ENCODE results near the gene FUCA2. TPM values are rescaled to one million over a fixed set of nuclear protein-coding genes. Genes with fewer than 3 reads are reported as not detected.

The FUCA2 gene
- total RNA-seq, 1 experiment from 2014 or later: 48.5 TPM

GRCh38 chr6:143505537-143505936 is 6.0 kb downstream of the FUCA2 start:
- ChIA-PET POLR2A (no interaction called here), CTCF (interaction anchor here (0.7 kb wide), 1 partner anchor 13 kb away, joined by 4 read pairs; no protein-coding TSS in a partner anchor)
- DNase-seq (ENCODE audit: low spot score): no peak
- Mint-ChIP-seq H3K4me1 (no peaks in the 10 kb centered on the region; the same call in 1 of the 2 replicates), H3K36me3 (peaks cover 27% of the 10 kb centered on the region), H3K27me3 (ENCODE audit: low read depth) (no peaks in the 10 kb centered on the region), H3K4me3 (no peak overlapping the region), H3K9me3 (no peaks in the 10 kb centered on the region), H3K27ac (no peak overlapping the region)
- no peak for TF ChIP-seq PRRX2 (CRISPR knock-in tag; IDR thresholded peaks at IDR 0.05)
- no peak for TF ChIP-seq FOXP1 (CRISPR knock-in tag; IDR thresholded peaks at IDR 0.05; ENCODE audit: borderline replicate concordance)
- no peak for TF ChIP-seq GABPB1 (CRISPR knock-in tag; IDR thresholded peaks at IDR 0.05)
- no peak for TF ChIP-seq CREM (CRISPR knock-in tag; IDR thresholded peaks at IDR 0.05)
- ATAC-seq: no peak

GRCh38 chr6:143505111-143505510 is 6.4 kb downstream of the FUCA2 start:
- ChIA-PET POLR2A (no interaction called here), CTCF (no interaction called here)
- no peak overlapping the region for H3K4me3 Mint-ChIP-seq
- H3K27me3 Mint-ChIP-seq (ENCODE audit: low read depth): no peaks in the 10 kb centered on the region
- H3K9me3 Mint-ChIP-seq: no peaks in the 10 kb centered on the region
- DNase-seq (ENCODE audit: low spot score) (no peak), ATAC-seq (no peak)
- H3K36me3 Mint-ChIP-seq: peaks cover 30% of the 10 kb centered on the region
- TF ChIP-seq FOXP1 (CRISPR knock-in tag; IDR thresholded peaks at IDR 0.05; ENCODE audit: borderline replicate concordance) (no peak), NR2C2 (CRISPR knock-in tag; IDR thresholded peaks at IDR 0.05) (no peak), ZNF281 (CRISPR knock-in tag; IDR thresholded peaks at IDR 0.05) (no peak), ZNF423 (CRISPR knock-in tag; IDR thresholded peaks at IDR 0.05) (no peak), GABPB1 (CRISPR knock-in tag; IDR thresholded peaks at IDR 0.05) (no peak), HMGXB4 (CRISPR knock-in tag; IDR thresholded peaks at IDR 0.05) (no peak), RELA (CRISPR knock-in tag; IDR thresholded peaks at IDR 0.05; ENCODE audit: borderline replicate concordance) (no peak), SMAD4 (CRISPR knock-in tag; IDR thresholded peaks at IDR 0.05) (no peak), E2F5 (CRISPR knock-in tag; IDR thresholded peaks at IDR 0.05) (no peak), ATF2 (CRISPR knock-in tag; IDR thresholded peaks at IDR 0.05; ENCODE audit: borderline replicate concordance, low read depth) (no peak), ZNF219 (CRISPR knock-in tag; IDR thresholded peaks at IDR 0.05; ENCODE audit: borderline replicate concordance) (no peak), CTCF (IDR thresholded peaks at IDR 0.05) (no peak), ZNF138 (CRISPR knock-in tag; conservative IDR thresholded peaks at IDR 0.05) (no peak), RORB (CRISPR knock-in tag; IDR thresholded peaks at IDR 0.05) (no peak)
- H3K4me1 Mint-ChIP-seq: no peaks in the 10 kb centered on the region
- no peak overlapping the region for H3K27ac Mint-ChIP-seq

Measured in WTC11 (cell line).